IPS DF 6.9 (cell line): Measurements from ENCODE around the gene BCAS3.
"Not testable (repeated sequence)": the region's sequence is repeated elsewhere in the genome, so short reads cannot be mapped to it uniquely, and the experiment has no call there.

ENCODE experiments used
- DNase-seq: peaks from one replicate; pipeline ENCODE4 v3.0.0-alpha.2; 2013; ENCODE audit warnings: low read depth, low spot score
- H3K27ac ChIP-seq: one replicate; pipeline ENCODE4 v1.5.1; 2013; ENCODE audit warnings: low read length, control low read depth
- H3K27me3 ChIP-seq: 2 replicates; pipeline ENCODE4 v1.6.1; 2013; ENCODE audit warnings: mild to moderate bottlenecking, low read length; ENCODE audit not compliant: control insufficient read depth, insufficient read depth
- H3K36me3 ChIP-seq: 2 replicates; pipeline ENCODE4 v1.6.1; 2013; ENCODE audit warnings: low read length; ENCODE audit not compliant: control insufficient read depth, insufficient read depth
- H3K4me1 ChIP-seq: 2 replicates; pipeline ENCODE4 v1.6.1; 2013; ENCODE audit warnings: low read length; ENCODE audit not compliant: control insufficient read depth, insufficient read depth
- H3K4me3 ChIP-seq: 2 replicates; pipeline ENCODE4 v1.5.1; 2013; ENCODE audit warnings: mild to moderate bottlenecking, low read length
- H3K9me3 ChIP-seq: 2 replicates; pipeline ENCODE4 v1.6.1; 2013; ENCODE audit warnings: low read length, inconsistent platforms; ENCODE audit not compliant: control insufficient read depth, insufficient read depth
- WGBS: extraction: QIAGEN DNeasy Blood & Tissue Kit; methylation state at CpG from one replicate; pipeline ENCODE4 v1.1.7; 2013; ENCODE audit warnings: mixed read lengths, missing lambda C conversion rate; ENCODE audit not compliant: insufficient read length, insufficient coverage; 5-methylcytosine and 5-hydroxymethylcytosine counted together

Gene BCAS3

GRCh38 chr17:61143026-61143425 lies 465.4 kb downstream of the BCAS3 start:
- no peak for DNase-seq
- H3K27me3 ChIP-seq = no peaks in the 10 kb centered on the region
- no peaks in the 10 kb centered on the region for H3K9me3 ChIP-seq
- no CpG with 5 or more reads among the region's 1 CpG for WGBS
- H3K4me1 ChIP-seq = no peaks in the 10 kb centered on the region
- no peaks in the 10 kb centered on the region for H3K36me3 ChIP-seq
- no peak overlapping the region for H3K27ac ChIP-seq
- no peak overlapping the region for H3K4me3 ChIP-seq

- WGBS = no CpG with 5 or more reads among the region's 2 CpGs
- Histone ChIP-seq H3K4me3 (no peak overlapping the region), H3K9me3 (no peaks in the 10 kb centered on the region), H3K36me3 (no peaks in the 10 kb centered on the region), H3K4me1 (no peaks in the 10 kb centered on the region), H3K27me3 (no peaks in the 10 kb centered on the region), H3K27ac (no peak overlapping the region)
- DNase-seq = no peak
Measured at GRCh38 chr17:61144137-61144536, 466.5 kb downstream of the BCAS3 start.

GRCh38 chr17:61144617-61145564 lies 467.2 kb downstream of the BCAS3 start:
- H3K9me3 ChIP-seq = no peaks in the 10 kb centered on the region
- H3K4me1 ChIP-seq = no peaks in the 10 kb centered on the region

GRCh38 chr17:61146833-61147232 lies 469.2 kb downstream of the BCAS3 start:
- H3K27me3 ChIP-seq, DNase-seq, H3K27ac ChIP-seq, H3K4me3 ChIP-seq, H3K36me3 ChIP-seq, H3K9me3 ChIP-seq, H3K4me1 ChIP-seq: not testable (repeated sequence)
- no CpG with 5 or more reads among the region's 8 CpGs for WGBS

More at GRCh38 chr17:61144617-61145564, 467.2 kb downstream of the BCAS3 start:
- H3K27me3 ChIP-seq = no peaks in the 10 kb centered on the region
- H3K27ac ChIP-seq = no peak overlapping the region
- no peak overlapping the region for H3K4me3 ChIP-seq
- WGBS = no CpG with 5 or more reads among the region's 11 CpGs
- DNase-seq = no peak
- H3K36me3 ChIP-seq = no peaks in the 10 kb centered on the region

GRCh38 chr17:61149106-61149825 lies 471.6 kb downstream of the BCAS3 start:
- no peaks in the 10 kb centered on the region for H3K27me3 ChIP-seq
- no peak overlapping the region for H3K4me3 ChIP-seq
- no CpG with 5 or more reads among the region's 6 CpGs for WGBS
- no peaks in the 10 kb centered on the region for H3K4me1 ChIP-seq
- H3K36me3 ChIP-seq = no peaks in the 10 kb centered on the region
- no peak overlapping the region for H3K27ac ChIP-seq
- DNase-seq = no peak
- no peaks in the 10 kb centered on the region for H3K9me3 ChIP-seq

- DNase-seq = no peak
- Histone ChIP-seq H3K27me3 (no peaks in the 10 kb centered on the region), H3K4me1 (no peaks in the 10 kb centered on the region), H3K4me3 (no peak overlapping the region), H3K9me3 (no peaks in the 10 kb centered on the region), H3K27ac (no peak overlapping the region), H3K36me3 (no peaks in the 10 kb centered on the region)
- no CpG with 5 or more reads among the region's 2 CpGs for WGBS
Measured at GRCh38 chr17:61149862-61150362, 472.3 kb downstream of the BCAS3 start.

- Histone ChIP-seq H3K9me3 (no peaks in the 10 kb centered on the region), H3K27ac (no peak overlapping the region), H3K4me3 (no peak overlapping the region), H3K36me3 (no peaks in the 10 kb centered on the region), H3K4me1 (no peaks in the 10 kb centered on the region), H3K27me3 (no peaks in the 10 kb centered on the region)
- DNase-seq = no peak
- no CpG with 5 or more reads among the region's 3 CpGs for WGBS
Measured at GRCh38 chr17:61150686-61151299, 473.1 kb downstream of the BCAS3 start.

GRCh38 chr17:61152898-61153297 lies 475.2 kb downstream of the BCAS3 start:
- Histone ChIP-seq H3K9me3 (no peaks in the 10 kb centered on the region), H3K4me3 (no peak overlapping the region), H3K36me3 (no peaks in the 10 kb centered on the region), H3K27ac (no peak overlapping the region), H3K27me3 (no peaks in the 10 kb centered on the region), H3K4me1 (no peaks in the 10 kb centered on the region)
- DNase-seq = no peak
- no CpG with 5 or more reads among the region's 1 CpG for WGBS

- Histone ChIP-seq H3K4me3 (no peak overlapping the region), H3K27me3 (no peaks in the 10 kb centered on the region), H3K36me3 (no peaks in the 10 kb centered on the region), H3K4me1 (peaks cover 1% of the 10 kb centered on the region; the same call in 1 of the 2 replicates), H3K27ac (no peak overlapping the region), H3K9me3 (no peaks in the 10 kb centered on the region)
- no CpG with 5 or more reads among the region's 4 CpGs for WGBS
- DNase-seq = no peak
Measured at GRCh38 chr17:61155590-61156237, 478.1 kb downstream of the BCAS3 start.
